Adipose tissue (tissue), 3 donors: ENCODE measurements around the gene CMTM7. TPM values are rescaled to one million over a fixed set of nuclear protein-coding genes. Genes with fewer than 3 reads are reported as not detected.
"Not testable (repeated sequence)": the region's sequence is repeated elsewhere in the genome, so short reads cannot be mapped to it uniquely, and the experiment has no call there.

Experiments
- H3K27ac ChIP-seq: one replicate; pipeline ENCODE4 v1.5.1; 2013; ENCODE audit warnings: low read depth, low read length
- WGBS, 3 donors: extraction: QIAGEN DNeasy Blood & Tissue Kit; methylation state at CpG; one replicate each; pipeline ENCODE4 v1.1.7; 2013; 5-methylcytosine and 5-hydroxymethylcytosine counted together
- polyA plus RNA-seq, 3 donors: library from polyadenylated mRNA; stranded (reverse); fragments of 200-250 nt; gene quantifications; one replicate each; pipeline ENCODE4 v1.2.3, GENCODE V29; 2013
- donor health status: healthy with polysubstance abuse.
- donor health status: Bipolar disorder and iron deficiency.
- donor health status: healthy.

Gene CMTM7
- polyA plus RNA-seq, 3 donors: 8.7 to 19.2 (median 14.7) TPM

GRCh38 chr3:32428092-32429068, 36.7 kb downstream of the CMTM7 start:
- no peak overlapping the region for H3K27ac ChIP-seq
- 66 to 79% (median 68%) methylated on average over 12 of the region's 12 CpGs for WGBS, 3 donors

GRCh38 chr3:32430900-32431299, 39.2 kb downstream of the CMTM7 start:
- WGBS, 3 donors: 59 to 70% (median 69%) methylated on average over 5 of the region's 5 CpGs
- no peak overlapping the region for H3K27ac ChIP-seq

GRCh38 chr3:32431481-32431880, 39.8 kb downstream of the CMTM7 start:
- H3K27ac ChIP-seq: no peak overlapping the region

GRCh38 chr3:32432045-32432710, 40.5 kb downstream of the CMTM7 start:
- WGBS, 3 donors: 90 to 95% (median 95%) methylated on average over 6 of the region's 6 CpGs
- no peak overlapping the region for H3K27ac ChIP-seq

More at GRCh38 chr3:32431481-32431880, 39.8 kb downstream of the CMTM7 start:
- 90 to 100% (median 97%) methylated on average over 3 of the region's 3 CpGs for WGBS, 3 donors

- H3K27ac ChIP-seq: no peak overlapping the region
- 75 to 89% (median 82%) methylated on average over 12 of the region's 12 CpGs for WGBS, 3 donors
Measured at GRCh38 chr3:32432711-32433530, 41.3 kb downstream of the CMTM7 start.

- H3K27ac ChIP-seq: no peak overlapping the region
- 95 to 99% (median 96%) methylated on average over 4 of the region's 4 CpGs for WGBS, 3 donors
Measured at GRCh38 chr3:32434206-32434605, 42.6 kb downstream of the CMTM7 start.

- H3K27ac ChIP-seq: no peak overlapping the region
- WGBS, 3 donors: 76 to 89% (median 83%) methylated on average over 4 of the region's 4 CpGs
Measured at GRCh38 chr3:32435911-32436815, 44.5 kb downstream of the CMTM7 start.

GRCh38 chr3:32436816-32437189, 45.1 kb downstream of the CMTM7 start:
- no peak overlapping the region for H3K27ac ChIP-seq
- 90 to 98% (median 98%) methylated on average over 4 of the region's 4 CpGs for WGBS, 3 donors

- H3K27ac ChIP-seq: no peak overlapping the region
- 90 to 94% (median 93%) methylated on average over 7 of the region's 7 CpGs for WGBS, 3 donors
Measured at GRCh38 chr3:32437896-32438295, 46.2 kb downstream of the CMTM7 start.

GRCh38 chr3:32438596-32439344, 47.1 kb downstream of the CMTM7 start:
- no peak overlapping the region for H3K27ac ChIP-seq
- WGBS, 3 donors: 71 to 77% (median 74%) methylated on average over 10 of the region's 10 CpGs

GRCh38 chr3:32439421-32439820, 47.8 kb downstream of the CMTM7 start:
- WGBS, 3 donors: 97 to 98% (median 98%) methylated on average over 4 of the region's 4 CpGs

GRCh38 chr3:32440611-32441350, 49.1 kb downstream of the CMTM7 start:
- no peak overlapping the region for H3K27ac ChIP-seq
- 86 to 93% (median 92%) methylated on average over 10 of the region's 10 CpGs for WGBS, 3 donors

More at GRCh38 chr3:32439421-32439820, 47.8 kb downstream of the CMTM7 start:
- H3K27ac ChIP-seq: not testable (repeated sequence)

GRCh38 chr3:32442766-32443165, 51.1 kb downstream of the CMTM7 start:
- no peak overlapping the region for H3K27ac ChIP-seq
- WGBS, 3 donors: 95 to 97% (median 97%) methylated on average over 3 of the region's 3 CpGs

GRCh38 chr3:32443478-32443877, 51.8 kb downstream of the CMTM7 start:
- H3K27ac ChIP-seq: no peak overlapping the region
- 30 to 88% (median 80%) methylated on average over 1 of the region's 1 CpG for WGBS, 3 donors

- 74 to 87% (median 83%) methylated on average over 1 of the region's 1 CpG for WGBS, 3 donors
- H3K27ac ChIP-seq: no peak overlapping the region
Measured at GRCh38 chr3:32447865-32448400, 56.3 kb downstream of the CMTM7 start.
